ENCODE data around the gene CACNA1A.

CACNA1A gene

DNA sequence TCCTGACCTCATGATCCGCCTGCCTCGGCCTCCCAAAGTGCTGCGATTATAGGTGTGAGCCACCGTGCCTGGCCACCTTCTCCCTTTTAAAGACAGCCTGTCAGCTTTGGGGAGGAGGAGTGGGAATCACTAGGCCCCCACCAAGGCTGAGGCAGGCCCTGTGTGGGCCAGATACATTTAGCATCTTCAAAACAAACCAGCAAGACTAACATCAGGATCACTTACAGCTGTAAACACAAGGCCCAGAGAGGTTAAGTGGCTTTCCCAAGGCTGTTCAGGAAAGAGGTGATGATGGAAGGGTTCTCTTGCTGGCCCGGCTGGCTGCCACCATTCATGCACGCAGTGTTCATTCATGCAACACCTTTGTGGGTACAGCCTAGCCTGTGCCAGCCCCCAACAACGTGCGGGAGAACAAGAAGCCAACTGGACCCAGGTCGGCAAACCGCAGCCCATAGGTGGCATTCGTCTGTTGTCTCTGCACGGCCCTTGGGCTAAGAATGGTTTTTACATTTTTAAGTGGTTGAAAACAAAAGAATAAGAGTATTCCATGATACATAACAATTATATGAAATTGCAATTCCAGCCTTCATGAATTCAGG, 333.0 kb downstream of the CACNA1A start:
- Histone ChIP-seq H3K27ac (ENCODE audit: low read length) (no peak overlapping the region), H4K20me1 (ENCODE audit: insufficient read depth, low read length) (no peaks in the 10 kb centered on the region), H3K4me1 (ENCODE audit: low read length) (no peaks in the 10 kb centered on the region), H3K4me2 (ENCODE audit: low read depth, low read length) (no peak overlapping the region), H3K36me3 (replicated peaks; ENCODE audit: insufficient read depth, low read length) (no peaks in the 10 kb centered on the region), H3K9me2 (replicated peaks; ENCODE audit: insufficient read depth, low read length) (no peaks in the 10 kb centered on the region), H3K9ac (ENCODE audit: low read length) (no peak overlapping the region), H3F3A (ENCODE audit: insufficient read depth, low read length) (no peaks in the 10 kb centered on the region), H3K9me3 (replicated peaks; ENCODE audit: insufficient read depth, low read length) (no peaks in the 10 kb centered on the region), H3K27me3 (replicated peaks; ENCODE audit: insufficient read depth, low read length) (peaks cover 39% of the 10 kb centered on the region), H3K79me2 (ENCODE audit: low read length) (no peaks in the 10 kb centered on the region), H2AFZ (ENCODE audit: low read length) (no peak overlapping the region), H3K4me3 (ENCODE audit: low read length) (no peak overlapping the region)
- no peak for DNase-seq
- TF ChIP-seq EZH2phosphoT487 (IDR thresholded peaks at IDR 0.05; ENCODE audit: low read length): no peak
- TF ChIP-seq CTCF (IDR thresholded peaks at IDR 0.05; ENCODE audit: low read length): no peak
- TF ChIP-seq EZH2 (optimal IDR thresholded peaks at IDR 0.05; ENCODE audit: low read depth, low read length): no peak

- Histone ChIP-seq H3K27ac (ENCODE audit: low read length) (no peak overlapping the region), H3F3A (ENCODE audit: insufficient read depth, low read length) (0 out of 2 replicates have a peak, but pooled peaks cover 4% of the 10 kb centered on the region), H3K9ac (ENCODE audit: low read length) (no peak overlapping the region), H3K9me3 (replicated peaks; ENCODE audit: insufficient read depth, low read length) (no peaks in the 10 kb centered on the region), H3K4me1 (ENCODE audit: low read length) (peaks cover 5% of the 10 kb centered on the region), H3K36me3 (replicated peaks; ENCODE audit: insufficient read depth, low read length) (no peaks in the 10 kb centered on the region), H3K79me2 (ENCODE audit: low read length) (no peaks in the 10 kb centered on the region), H2AFZ (ENCODE audit: low read length) (0 out of 2 replicates have a peak overlapping the region, but pooled peaks have one; percentile 38), H3K9me2 (replicated peaks; ENCODE audit: insufficient read depth, low read length) (no peaks in the 10 kb centered on the region), H4K20me1 (ENCODE audit: insufficient read depth, low read length) (no peaks in the 10 kb centered on the region), H3K4me3 (ENCODE audit: low read length) (no peak overlapping the region), H3K4me2 (ENCODE audit: low read depth, low read length) (no peak overlapping the region), H3K27me3 (replicated peaks; ENCODE audit: insufficient read depth, low read length) (peaks cover 35% of the 10 kb centered on the region)
- DNase-seq: no peak
- TF ChIP-seq EZH2phosphoT487 (IDR thresholded peaks at IDR 0.05; ENCODE audit: low read length) (no peak), EZH2 (optimal IDR thresholded peaks at IDR 0.05; ENCODE audit: low read depth, low read length) (no peak), CTCF (IDR thresholded peaks at IDR 0.05; ENCODE audit: low read length) (no peak)
Observed at GRCh38 chr19:13172346-13173138, 333.7 kb downstream of the CACNA1A start.

DNA sequence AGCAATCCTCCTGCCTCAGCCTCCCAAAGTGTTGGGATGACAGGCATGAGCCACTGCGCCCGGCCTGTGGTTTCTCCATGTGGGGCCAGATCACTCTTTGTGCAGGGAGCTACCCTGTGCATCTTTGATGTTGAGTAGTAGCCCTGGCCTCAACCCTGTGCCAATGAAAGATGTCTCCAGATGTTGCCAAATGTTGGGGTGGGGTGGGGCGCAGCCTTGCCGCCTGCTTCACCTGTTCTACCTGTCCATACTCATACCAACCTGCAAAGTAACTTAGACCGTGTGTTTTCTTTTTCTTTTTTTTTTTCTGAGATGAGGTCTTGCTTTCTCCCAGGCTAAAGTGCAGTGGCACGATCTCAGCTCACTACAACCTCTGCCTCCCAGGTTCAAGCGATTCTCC, 335.1 kb downstream of the CACNA1A start:
- Histone ChIP-seq H3F3A (ENCODE audit: insufficient read depth, low read length) (0 out of 2 replicates have a peak, but pooled peaks cover 7% of the 10 kb centered on the region), H3K27ac (ENCODE audit: low read length) (no peak overlapping the region)
- no peak for TF ChIP-seq EZH2 (optimal IDR thresholded peaks at IDR 0.05; ENCODE audit: low read depth, low read length)
- TF ChIP-seq CTCF (IDR thresholded peaks at IDR 0.05; ENCODE audit: low read length): no peak
- TF ChIP-seq EZH2phosphoT487 (IDR thresholded peaks at IDR 0.05; ENCODE audit: low read length): no peak

More for the DNA sequence above, 335.1 kb downstream of the CACNA1A start:
- no peak for DNase-seq
- peaks cover 10% of the 10 kb centered on the region for H3K4me1 ChIP-seq (ENCODE audit: low read length)
- H3K36me3 ChIP-seq (replicated peaks; ENCODE audit: insufficient read depth, low read length): no peaks in the 10 kb centered on the region
- H3K4me2 ChIP-seq (ENCODE audit: low read depth, low read length): no peak overlapping the region
- no peak overlapping the region for H3K4me3 ChIP-seq (ENCODE audit: low read length)
- no peak overlapping the region for H3K9ac ChIP-seq (ENCODE audit: low read length)
- no peak overlapping the region for H2AFZ ChIP-seq (ENCODE audit: low read length)
- H4K20me1 ChIP-seq (ENCODE audit: insufficient read depth, low read length): no peaks in the 10 kb centered on the region
- H3K9me2 ChIP-seq (replicated peaks; ENCODE audit: insufficient read depth, low read length): no peaks in the 10 kb centered on the region
- no peaks in the 10 kb centered on the region for H3K79me2 ChIP-seq (ENCODE audit: low read length)
- no peaks in the 10 kb centered on the region for H3K9me3 ChIP-seq (replicated peaks; ENCODE audit: insufficient read depth, low read length)
- H3K27me3 ChIP-seq (replicated peaks; ENCODE audit: insufficient read depth, low read length): peaks cover 27% of the 10 kb centered on the region

Data from MM.1S (cell line).